HTR-8/SVneo (cell line): ENCODE results near the gene RAB5B.

Experiments used
- DNase-seq: peaks from one replicate; pipeline ENCODE4 v3.0.0; 2011; ENCODE audit warnings: low spot score, mixed read lengths; ENCODE audit not compliant: insufficient read length
- FAIRE-seq: peaks from 2 replicates; lab custom pipeline; 2011; peaks lifted over from hg19 to GRCh38; lab: Jason Lieb, UNC

Gene RAB5B

DNA sequence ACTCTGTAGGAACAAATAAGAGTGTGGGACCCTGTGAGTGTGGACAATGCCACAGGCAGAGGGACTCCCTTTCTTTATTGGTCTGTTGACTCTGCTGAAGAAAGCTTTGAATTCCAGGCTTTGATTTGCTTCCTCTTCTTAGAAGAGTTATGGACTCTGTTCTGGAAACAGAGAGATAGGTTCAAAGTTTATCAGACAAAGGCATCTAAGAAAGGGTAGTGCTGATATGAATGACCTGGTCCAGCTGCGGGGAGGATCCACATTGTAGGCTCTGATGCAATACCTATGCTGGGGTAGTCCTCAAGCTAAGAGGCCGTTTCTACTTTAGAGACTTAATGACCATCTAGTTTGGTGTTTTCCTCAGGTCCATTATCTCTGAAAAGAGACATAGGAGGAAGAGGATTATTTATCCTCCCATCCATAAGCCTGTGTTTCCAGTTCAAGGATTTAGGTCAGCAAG lies 36.3 kb downstream of the RAB5B start:
- FAIRE-seq (no peak), DNase-seq (no peak)

DNA sequence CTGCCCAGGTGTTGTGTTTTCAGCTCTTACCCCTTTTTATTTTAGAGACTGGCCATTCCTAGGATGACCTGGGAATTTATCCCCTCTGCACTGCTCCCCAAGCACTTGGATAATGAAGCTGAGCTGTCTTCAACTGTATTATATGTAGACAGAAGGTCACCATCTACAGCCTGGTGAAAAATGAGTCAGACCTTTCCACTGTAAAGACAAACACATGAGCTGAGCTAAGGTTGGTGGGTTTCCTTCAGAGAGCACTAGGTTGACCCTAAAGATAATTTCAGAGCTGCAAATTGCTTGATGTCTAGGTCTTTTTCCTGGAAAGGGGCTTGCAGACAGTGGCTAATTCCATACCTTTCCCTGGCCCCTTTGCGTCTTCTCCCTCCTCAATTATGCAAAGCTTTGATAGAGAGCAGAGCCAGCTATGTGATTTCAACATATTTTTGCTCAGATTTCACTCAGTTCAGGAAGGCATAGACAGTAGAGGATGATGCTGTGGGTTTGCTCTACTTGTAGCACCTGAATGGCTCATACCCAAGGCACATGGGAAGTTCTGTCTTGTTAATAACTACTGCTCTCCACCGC lies 37.7 kb downstream of the RAB5B start:
- no peak for FAIRE-seq

DNA sequence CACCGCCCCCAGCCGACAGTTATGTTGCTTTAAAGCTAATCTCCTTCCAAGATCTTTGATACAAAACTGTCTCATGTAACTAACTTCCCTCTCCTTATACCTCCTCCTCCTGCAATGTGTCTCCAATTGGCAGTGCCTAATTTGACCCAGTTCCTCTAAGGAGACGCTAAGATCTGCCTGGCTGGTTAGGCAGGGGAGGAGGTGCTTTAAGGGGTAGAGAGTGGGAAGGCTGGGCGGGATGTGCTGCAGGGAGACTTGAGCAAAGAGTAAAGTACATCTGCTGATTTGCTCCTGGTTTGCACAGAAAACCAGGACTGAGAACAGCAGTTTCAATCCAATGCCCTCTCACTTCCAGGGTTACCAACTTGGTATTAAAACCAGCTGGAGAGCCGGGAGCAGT lies 39.6 kb downstream of the RAB5B start:
- FAIRE-seq, result no peak
- no peak for DNase-seq

More for the DNA sequence above, 37.7 kb downstream of the RAB5B start:
- DNase-seq, result no peak

DNA sequence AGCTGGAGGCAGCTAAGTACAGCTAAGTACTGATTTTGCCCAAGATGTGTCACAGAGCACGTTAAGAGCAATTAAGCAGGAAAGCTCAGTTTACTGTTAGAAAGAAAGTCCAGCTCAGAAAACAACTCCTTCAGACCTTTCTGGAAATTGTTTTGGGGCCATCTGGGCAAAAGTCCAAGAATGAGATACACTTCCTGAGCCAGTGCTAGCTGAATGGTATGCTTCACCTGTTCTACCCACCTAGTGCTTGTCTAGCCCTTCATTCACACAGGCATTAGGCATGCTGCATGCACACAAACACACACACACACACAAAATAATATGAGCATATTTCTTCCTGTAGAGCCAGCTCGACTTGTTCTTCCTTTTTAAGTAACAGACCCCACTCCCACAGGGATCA lies 40.3 kb downstream of the RAB5B start:
- no peak for DNase-seq
- FAIRE-seq, result no peak

DNA sequence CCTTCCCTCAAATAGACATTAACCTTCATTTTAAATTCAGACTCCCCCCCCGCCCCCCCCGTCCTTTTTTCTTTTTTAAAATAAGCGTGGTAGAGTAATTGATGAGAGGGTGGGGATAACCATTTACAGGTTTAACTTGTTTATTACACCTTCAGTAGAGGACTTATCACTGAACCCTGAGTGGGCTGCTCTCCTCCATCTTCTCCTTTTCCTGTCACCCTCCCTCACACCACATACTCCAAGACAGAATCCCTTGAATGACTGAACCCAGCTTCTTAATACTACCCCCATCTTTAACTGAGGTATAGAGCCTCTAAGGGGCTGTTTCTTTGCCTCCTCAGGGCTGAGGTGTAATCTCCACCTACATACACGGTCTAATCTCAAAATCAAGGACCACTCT lies 43.3 kb downstream of the RAB5B start:
- no peak for DNase-seq
- FAIRE-seq, result no peak

DNA sequence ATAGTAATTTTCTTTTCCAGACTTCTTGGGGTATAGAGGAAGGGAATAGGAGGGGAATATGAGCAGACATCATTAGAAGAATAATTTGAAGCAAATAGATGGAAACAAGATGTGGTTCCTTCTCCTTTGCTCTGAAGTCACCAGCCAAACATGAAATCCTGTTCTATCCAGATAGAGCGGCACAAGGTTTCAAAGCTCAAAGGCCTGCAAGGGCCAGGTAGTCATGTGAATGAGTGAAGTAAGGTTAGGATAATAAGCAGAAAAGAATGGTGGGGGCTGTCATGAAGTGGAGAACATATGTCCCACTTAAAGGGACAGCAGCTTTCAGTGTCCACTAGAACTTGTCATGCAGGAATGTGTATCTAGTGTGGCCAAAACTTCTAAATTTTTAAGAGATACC lies 44.5 kb downstream of the RAB5B start:
- FAIRE-seq (no peak), DNase-seq (no peak)

DNA sequence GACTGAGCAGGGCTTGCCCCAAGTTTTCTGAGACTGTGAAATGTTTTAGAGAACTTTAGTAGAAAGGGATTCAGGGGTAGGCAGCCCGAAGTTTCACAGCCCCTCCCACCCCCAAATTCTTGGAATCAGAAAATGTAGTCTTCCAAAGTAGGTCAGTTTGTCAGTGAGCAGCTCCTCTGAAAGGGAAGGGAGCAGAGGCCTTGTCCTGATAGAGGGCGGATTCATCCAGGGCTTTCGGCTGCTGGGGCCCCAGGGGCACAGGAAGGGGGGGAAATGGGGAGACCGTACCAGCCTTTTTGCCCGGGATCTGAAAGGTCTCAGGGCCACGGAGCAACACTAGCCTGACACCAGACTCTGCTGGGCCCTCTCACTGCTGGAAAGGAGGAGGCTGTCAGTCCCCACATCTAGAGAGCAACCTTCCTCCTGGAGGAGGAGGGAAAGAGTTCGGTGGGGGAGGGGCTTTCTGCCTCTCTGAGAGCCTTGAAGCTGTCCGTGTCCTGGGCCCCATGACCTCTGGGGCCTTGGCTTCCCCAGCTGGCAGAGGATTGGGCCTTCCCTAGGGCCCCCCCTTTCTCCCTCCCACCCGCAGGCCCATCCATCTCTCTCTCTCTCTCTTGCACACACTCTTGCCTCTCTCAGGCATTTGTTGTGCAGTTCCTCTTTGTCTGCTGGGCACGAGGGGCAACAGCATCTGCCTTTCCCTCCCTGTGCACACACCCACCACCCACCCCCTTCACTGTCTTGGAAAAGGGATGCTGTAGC lies 46.7 kb downstream of the RAB5B start, which contains the start of gene IKZF4:
Gene IKZF4 (plus strand): TSS at position 621 of the 762 bp plus-strand sequence. CDS start 451 bp downstream, outside the sequence.
- FAIRE-seq (no peak), DNase-seq (no peak)

DNA sequence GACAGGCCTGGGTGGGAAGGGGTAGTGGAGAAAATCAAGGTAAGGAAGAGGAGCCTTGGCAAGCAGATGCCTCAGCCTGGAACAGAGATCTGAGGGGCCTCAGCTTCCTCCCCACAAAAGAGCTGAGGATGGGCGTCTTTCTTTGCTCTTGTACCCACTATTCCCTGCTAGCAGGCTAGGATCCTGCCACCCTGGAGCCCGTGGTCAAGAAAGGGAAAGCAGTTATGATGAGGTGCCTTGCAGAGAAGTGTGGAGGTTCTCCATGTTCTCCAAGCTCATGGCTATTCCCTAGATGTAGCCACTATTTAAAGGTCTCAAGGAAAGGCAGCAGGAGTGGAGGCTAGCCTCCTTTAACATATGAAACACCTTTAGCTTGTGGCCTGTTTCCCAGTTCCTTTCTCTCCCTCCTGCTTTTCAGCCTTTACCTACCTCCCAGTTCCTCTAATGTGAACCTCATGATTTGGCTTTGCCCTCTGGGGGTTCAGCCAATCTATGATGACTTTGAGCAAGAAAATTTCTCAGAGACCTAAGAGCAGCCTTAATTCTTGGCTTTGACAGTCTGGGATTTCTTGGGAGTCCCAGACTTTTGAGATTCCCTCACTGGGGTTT lies 48.1 kb downstream of the RAB5B start:
- FAIRE-seq (no peak), DNase-seq (no peak)

DNA sequence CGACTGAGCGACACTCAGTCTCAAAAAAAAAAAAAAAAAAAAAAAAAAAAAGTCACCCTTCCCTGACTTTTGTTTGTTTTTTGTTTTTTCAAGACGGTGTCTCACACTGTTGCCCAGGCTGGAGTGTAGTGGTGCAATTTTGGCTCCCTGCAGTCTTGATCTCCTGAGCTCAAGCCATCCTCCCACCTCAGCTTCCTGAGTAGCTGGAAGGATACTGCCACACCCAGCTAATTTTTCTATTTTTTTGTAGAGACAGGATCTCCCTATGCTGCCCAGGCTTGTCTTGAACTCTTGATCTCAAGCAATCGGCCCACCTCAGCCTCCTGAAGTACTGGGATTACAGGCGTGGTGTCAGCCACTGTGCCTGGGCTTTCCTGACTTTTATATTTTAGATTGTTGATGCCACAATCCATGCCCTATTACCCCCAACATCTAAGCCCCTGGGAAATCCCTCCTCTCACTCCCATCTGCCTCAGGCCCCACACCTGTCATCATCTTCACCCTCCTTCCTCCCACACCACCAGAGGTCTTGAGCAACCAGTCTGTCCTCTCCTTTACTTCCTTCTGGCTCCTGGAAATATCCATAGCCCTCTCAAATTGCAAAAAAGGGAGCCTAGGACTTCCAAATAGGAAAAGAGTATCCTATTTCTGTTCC lies 54.8 kb downstream of the RAB5B start:
- no peak for DNase-seq
- no peak for FAIRE-seq

DNA sequence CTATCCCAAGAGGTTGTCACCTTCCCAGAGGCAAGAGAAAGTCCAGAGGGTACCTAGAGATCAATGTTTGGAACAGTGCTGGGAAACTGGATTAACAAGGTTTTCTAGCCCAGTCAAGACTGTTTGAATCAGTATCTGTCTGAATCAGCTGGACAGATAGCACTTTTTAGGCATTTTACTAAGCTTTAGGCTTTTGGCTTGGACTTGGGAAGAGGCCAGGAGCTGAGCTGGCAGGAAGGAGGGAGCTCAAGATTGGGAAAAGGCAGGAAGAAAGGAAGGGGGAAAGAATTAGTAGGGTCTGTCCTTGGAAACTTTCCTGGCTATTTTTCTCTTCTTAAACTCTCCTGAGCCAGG lies 55.3 kb downstream of the RAB5B start:
- FAIRE-seq, result no peak
- DNase-seq, result no peak

DNA sequence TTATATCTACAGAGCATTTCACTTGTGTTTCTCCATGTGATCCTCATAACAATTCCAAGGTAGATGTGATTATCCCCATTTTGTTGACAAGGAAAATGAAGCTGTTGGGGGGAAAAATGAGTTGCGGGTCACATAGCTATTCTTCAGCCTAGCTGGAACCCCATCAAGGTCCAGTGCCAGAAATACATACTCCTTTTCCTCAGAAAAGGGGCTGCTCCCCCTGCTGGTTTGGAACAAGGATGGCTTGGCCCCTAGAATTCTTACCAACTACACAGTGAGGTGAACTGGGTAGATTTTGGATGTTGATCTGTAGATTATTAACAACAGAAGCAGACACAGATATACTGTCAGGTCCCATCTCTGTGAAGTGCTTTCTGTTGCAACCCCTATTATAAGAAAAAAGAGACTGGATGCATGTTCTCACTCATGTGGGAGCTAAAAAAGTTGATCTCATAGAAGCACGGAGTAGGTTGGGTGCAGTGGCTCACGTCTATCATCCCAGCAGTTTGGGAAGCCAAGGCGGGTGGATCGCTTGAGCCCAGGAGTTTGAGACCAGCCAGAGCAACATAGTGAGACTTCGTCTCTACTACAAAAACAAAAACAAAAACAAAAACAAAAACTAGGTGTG lies 55.9 kb downstream of the RAB5B start:
- FAIRE-seq, result no peak
- peak; percentile 52 for DNase-seq

DNA sequence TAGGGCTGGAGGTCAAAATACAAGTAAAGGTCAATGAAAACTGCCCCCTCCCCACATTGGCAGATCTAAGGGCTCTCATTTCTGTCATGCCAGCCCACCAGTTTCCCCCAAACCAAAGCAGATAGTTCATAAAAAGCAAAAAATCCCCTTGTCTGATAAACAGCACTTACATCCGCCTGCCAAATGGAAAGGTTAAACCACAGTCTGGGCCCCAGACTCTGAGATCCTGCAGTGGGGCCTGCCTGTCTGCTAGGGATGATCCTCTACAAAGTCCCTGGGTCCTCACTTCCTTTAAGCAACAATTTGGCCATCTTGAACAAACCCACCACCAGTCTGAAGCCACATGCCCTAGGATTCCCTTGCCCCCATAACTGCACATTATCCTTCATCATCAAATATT lies 58.1 kb downstream of the RAB5B start:
- DNase-seq (no peak), FAIRE-seq (no peak)

DNA sequence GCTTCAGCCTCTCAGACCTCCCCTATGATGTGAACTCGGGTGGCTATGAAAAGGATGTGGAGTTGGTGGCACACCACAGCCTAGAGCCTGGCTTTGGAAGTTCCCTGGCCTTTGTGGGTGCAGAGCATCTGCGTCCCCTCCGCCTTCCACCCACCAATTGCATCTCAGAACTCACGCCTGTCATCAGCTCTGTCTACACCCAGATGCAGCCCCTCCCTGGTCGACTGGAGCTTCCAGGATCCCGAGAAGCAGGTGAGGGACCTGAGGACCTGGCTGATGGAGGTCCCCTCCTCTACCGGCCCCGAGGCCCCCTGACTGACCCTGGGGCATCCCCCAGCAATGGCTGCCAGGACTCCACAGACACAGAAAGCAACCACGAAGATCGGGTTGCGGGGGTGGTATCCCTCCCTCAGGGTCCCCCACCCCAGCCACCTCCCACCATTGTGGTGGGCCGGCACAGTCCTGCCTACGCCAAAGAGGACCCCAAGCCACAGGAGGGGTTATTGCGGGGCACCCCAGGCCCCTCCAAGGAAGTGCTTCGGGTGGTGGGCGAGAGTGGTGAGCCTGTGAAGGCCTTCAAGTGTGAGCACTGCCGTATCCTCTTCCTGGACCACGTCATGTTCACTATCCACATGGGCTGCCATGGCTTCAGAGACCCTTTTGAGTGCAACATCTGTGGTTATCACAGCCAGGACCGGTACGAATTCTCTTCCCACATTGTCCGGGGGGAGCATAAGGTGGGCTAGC lies 60.9 kb downstream of the RAB5B start:
- DNase-seq (no peak), FAIRE-seq (no peak)

DNA sequence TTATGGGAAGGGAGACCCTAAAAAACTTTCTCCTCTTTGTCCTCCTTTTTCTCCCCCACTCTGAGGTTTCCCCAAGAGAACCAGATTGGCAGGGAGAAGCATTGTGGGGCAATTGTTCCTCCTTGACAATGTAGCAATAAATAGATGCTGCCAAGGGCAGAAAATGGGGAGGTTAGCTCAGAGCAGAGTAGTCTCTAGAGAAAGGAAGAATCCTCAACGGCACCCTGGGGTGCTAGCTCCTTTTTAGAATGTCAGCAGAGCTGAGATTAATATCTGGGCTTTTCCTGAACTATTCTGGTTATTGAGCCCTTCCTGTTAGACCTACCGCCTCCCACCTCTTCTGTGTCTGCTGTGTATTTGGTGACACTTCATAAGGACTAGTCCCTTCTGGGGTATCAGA lies 63.3 kb downstream of the RAB5B start:
- FAIRE-seq (no peak), DNase-seq (no peak)

DNA sequence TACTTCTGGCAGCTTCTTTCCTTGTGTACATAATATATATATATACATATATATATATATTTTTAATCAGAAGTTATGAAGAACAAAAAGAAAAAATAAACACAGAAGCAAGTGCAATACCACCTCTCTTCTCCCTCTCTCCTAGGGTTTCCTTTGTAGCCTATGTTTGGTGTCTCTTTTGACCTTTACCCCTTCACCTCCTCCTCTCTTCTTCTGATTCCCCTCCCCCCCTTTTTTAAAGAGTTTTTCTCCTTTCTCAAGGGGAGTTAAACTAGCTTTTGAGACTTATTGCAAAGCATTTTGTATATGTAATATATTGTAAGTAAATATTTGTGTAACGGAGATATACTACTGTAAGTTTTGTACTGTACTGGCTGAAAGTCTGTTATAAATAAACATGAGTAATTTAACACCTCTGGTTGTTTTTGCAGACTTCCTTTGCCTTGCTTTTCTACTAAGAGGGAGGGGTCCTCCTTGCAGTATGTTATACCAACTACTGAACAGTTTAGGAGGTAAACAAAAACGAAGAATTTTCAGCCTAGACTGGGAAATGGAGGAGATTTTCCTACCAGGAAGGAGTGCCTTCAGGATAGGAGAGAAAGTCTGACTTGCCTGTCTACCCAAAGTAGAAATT lies 64.3 kb downstream of the RAB5B start:
- FAIRE-seq (no peak), DNase-seq (no peak)

DNA sequence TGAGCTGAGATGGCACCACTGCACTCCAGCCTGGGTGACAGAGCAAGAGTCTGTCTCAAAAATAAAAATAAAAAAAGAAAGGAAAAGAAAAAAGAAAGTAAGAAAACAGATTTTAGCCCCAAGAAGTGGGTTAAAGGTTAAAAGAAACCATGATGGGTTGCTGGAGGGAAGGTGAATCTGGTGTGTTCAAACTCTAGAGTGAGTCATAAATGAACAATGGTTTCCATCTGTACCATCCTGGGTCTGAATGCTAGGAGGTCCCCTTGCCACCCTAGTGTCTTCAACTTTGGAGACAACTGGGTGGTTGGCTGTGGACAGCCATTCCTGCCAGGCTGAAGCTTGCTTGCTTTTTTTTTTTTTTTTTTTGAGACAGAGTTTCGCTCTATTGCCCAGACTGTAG lies 66.3 kb downstream of the RAB5B start:
- DNase-seq, result no peak
- FAIRE-seq, result no peak

DNA sequence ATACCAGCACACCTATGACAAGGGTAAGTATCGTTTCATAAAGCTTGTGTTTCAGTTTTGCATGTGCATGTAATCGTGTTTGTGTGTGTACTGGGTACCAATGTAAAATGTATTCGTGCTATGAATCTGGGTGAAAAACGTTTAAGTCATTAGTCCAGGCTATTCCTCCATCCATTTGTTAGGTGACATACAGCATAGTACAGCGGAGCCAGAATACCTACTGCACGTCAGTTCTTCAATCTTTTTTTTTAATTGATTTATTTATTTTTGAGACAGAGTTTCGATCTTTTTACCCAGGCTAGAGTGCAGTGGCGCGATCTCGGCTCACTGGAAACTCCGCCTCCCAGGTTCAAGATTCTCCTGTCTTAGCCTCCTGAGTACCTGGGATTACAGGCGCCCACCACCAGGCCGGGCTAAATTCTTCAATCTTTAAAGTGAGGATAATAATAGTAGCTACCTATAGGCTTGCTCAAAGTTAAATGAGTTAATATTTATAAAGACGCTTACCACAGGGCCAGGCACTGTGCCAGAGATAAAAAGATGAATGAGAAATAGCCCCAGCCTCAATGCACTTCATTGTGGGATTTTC lies 67.2 kb downstream of the RAB5B start:
- FAIRE-seq (no peak), DNase-seq (no peak)

DNA sequence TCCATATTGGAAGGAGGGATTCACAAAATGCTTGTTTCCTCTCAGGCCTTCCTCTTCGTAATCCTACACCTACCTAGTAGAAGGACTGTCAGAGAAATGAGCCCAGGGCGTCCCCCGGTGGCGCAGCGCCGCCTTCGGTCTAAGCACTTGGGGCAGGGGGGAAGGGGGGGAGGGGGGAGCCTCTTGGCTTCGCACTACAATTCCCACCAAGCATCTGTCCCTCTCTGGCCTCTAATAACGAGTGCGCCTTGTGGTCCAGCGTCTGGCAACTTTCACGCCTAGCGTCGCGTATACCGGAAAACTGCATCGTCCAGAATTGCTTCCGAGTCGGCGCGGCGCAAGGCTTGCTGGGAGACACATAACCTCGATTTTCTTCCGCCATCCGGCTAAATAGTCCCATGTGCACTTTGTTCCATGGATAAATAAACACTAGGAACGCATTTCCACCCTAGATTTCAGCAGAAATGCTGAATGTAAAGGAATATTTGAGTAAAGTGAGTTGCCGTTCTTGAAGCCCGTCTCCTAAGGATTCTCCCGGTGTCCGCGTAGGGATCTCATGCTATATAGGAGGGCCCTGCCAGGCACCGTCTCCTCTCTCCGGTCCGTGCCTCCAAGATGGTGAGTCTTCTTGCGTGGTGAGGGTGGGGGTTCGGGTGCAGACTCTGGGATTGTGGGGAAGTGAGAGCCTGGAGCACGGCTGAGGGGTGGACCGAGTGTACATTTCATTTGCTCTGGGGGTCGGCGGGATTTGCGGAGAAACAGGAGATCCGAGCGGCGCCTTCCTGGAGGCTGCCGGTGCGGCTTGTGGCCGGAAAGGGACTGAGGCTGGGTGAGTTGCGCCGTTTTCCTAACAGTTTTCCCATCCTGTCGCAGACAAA lies 67.9 kb downstream of the RAB5B start, which contains the start of gene RPS26:
Gene RPS26 (plus strand): TSS at position 367 of the 878 bp plus-strand sequence. CDS start 249 bp downstream, at position 616.
- FAIRE-seq, result peak; percentile 91
- peak; percentile 95 for DNase-seq
